Psoas muscle (tissue), 8 donors: ENCODE measurements around the gene ARL8A. TPM values are rescaled to one million over a fixed set of nuclear protein-coding genes. Genes with fewer than 3 reads are reported as not detected.

Source experiments
- ATAC-seq, 4 donors: fragments of 200-7000 bp; cut with Tn5 transposase; one replicate each; pipeline ENCODE4 v1.9.1; 2020; ENCODE audit warnings: moderate library complexity in 3 of 4, mild to moderate bottlenecking in 2 of 4
- DNase-seq, 2 donors: peaks; one replicate each; pipeline ENCODE4 v3.0.0-alpha.2; 2020
- H3K27ac ChIP-seq: fragments of 200-600 bp; one replicate; pipeline ENCODE4 v1.8.0; 2022
- H3K27me3 ChIP-seq, 3 donors: fragments of 200-600 bp in 1 of 3; one replicate each; pipeline versions ENCODE4 v1.6.1 to v1.8.0; 2013 to 2022; ENCODE audit warnings: low read length in 2 of 3, mild to moderate bottlenecking in 2 of 3, moderate library complexity in 1 of 3; ENCODE audit not compliant: insufficient read depth in 3 of 3
- H3K36me3 ChIP-seq, 2 donors: fragments of 200-600 bp in 1 of 2; one replicate each; pipeline versions ENCODE4 v1.6.1 to v1.8.0; 2013 to 2022; ENCODE audit warnings: low read depth in 1 of 2, mild to moderate bottlenecking in 1 of 2, moderate library complexity in 1 of 2; ENCODE audit not compliant: insufficient read depth in 1 of 2
- H3K4me1 ChIP-seq: fragments of 200-600 bp; one replicate; pipeline ENCODE4 v1.8.0; 2022
- H3K4me3 ChIP-seq: fragments of 200-600 bp; one replicate; pipeline ENCODE4 v1.8.0; 2022; ENCODE audit warnings: mild to moderate bottlenecking
- H3K9me3 ChIP-seq: fragments of 200-600 bp; one replicate; pipeline ENCODE4 v1.8.0; 2022
- WGBS, 3 donors: extraction: QIAGEN DNeasy Blood & Tissue Kit; methylation state at CpG; one replicate each; pipeline versions ENCODE4 v1.1.6 to v1.1.7; 2013; 5-methylcytosine and 5-hydroxymethylcytosine counted together
- intact Hi-C, 2 donors: fragments of 100-400 bp; cut with DNase I; formaldehyde crosslinking; loops; one replicate each; pipeline versions ENCODE4 v1.11.0 to v1.14.2; 2022
- polyA plus RNA-seq, 3 donors: library from polyadenylated mRNA; stranded (reverse); fragments of 200-250 nt; gene quantifications; one replicate each; pipeline ENCODE4 v1.2.3, GENCODE V29; 2013
- total RNA-seq, 4 donors: library from RNA; stranded (reverse); fragmentation: NEBNext Ultra II Directional in 2 of 4; extraction: Animal tissue kit (Norgen Biotek cat#: 25700) in 2 of 4; gene quantifications; one replicate each; pipeline versions ENCODE4 v1.2.1 to v1.2.4, GENCODE V29; 2021 to 2023
- TF ChIP-seq, protein P1 (sequence below): fragments of 200-600 bp; IDR thresholded peaks from one replicate; pipeline ENCODE4 v1.8.0; 2022; ENCODE audit warnings: antibody characterized with exemption
- donor health status: healthy with polysubstance abuse.
- donor health status: DM: no; HTN: no; CAD: no; lungs with moderate emphysema.
- donor health status: Bipolar disorder and iron deficiency.
- donor health status: healthy.
- donor health status: DM: yes; HTN: yes; CAD: no.
- donor health status: DM: no; HTN: no; CAD: no.
- donor health status: DM: no; HTN: no; CAD: no.
- donor health status: DM: yes; HTN: yes; CAD: no.

Gene ARL8A
- total and polyA plus RNA-seq, 7 donors, result 26.6 to 70.6 (median 53.1) TPM

- no peak overlapping the region for H3K27ac ChIP-seq
Measured at GRCh38 chr1:202159534-202160371, 15.2 kb upstream of the ARL8A start.

GRCh38 chr1:202158810-202159533 is 14.4 kb upstream of the ARL8A start:
- WGBS, 3 donors, result 87 to 90% (median 88%) methylated on average over 10 of the region's 10 CpGs
- DNase-seq, result no peak
- intact Hi-C loops, result no loop called here
- no peak overlapping the region for H3K4me3 ChIP-seq
- H3K4me1 ChIP-seq, result no peaks in the 10 kb centered on the region
- peaks cover 0 to 2% (median 0%) of the 10 kb centered on the region in 3 donors for H3K27me3 ChIP-seq
- no peak for ATAC-seq
- no peaks in the 10 kb centered on the region for H3K9me3 ChIP-seq
- H3K27ac ChIP-seq, result no peak overlapping the region
- TF ChIP-seq, protein P1, sequence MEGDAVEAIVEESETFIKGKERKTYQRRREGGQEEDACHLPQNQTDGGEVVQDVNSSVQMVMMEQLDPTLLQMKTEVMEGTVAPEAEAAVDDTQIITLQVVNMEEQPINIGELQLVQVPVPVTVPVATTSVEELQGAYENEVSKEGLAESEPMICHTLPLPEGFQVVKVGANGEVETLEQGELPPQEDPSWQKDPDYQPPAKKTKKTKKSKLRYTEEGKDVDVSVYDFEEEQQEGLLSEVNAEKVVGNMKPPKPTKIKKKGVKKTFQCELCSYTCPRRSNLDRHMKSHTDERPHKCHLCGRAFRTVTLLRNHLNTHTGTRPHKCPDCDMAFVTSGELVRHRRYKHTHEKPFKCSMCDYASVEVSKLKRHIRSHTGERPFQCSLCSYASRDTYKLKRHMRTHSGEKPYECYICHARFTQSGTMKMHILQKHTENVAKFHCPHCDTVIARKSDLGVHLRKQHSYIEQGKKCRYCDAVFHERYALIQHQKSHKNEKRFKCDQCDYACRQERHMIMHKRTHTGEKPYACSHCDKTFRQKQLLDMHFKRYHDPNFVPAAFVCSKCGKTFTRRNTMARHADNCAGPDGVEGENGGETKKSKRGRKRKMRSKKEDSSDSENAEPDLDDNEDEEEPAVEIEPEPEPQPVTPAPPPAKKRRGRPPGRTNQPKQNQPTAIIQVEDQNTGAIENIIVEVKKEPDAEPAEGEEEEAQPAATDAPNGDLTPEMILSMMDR, result no peak
- no peaks in the 10 kb centered on the region for H3K36me3 ChIP-seq

More at GRCh38 chr1:202159534-202160371, 15.2 kb upstream of the ARL8A start:
- no peaks in the 10 kb centered on the region for H3K36me3 ChIP-seq
- 81 to 87% (median 86%) methylated on average over 15 to 16 of the region's 16 CpGs for WGBS, 3 donors
- TF ChIP-seq, protein P1, result no peak
- ATAC-seq, result no peak
- no peaks in the 10 kb centered on the region for H3K9me3 ChIP-seq
- DNase-seq, result no peak
- intact Hi-C loops, result no loop called here
- H3K4me3 ChIP-seq, result peak overlapping the region; percentile 11
- no peaks in the 10 kb centered on the region for H3K4me1 ChIP-seq
- peaks cover 0 to 2% (median 0%) of the 10 kb centered on the region in 3 donors for H3K27me3 ChIP-seq

- H3K27ac ChIP-seq, result no peak overlapping the region
- H3K4me3 ChIP-seq, result no peak overlapping the region
- ATAC-seq, result no peak
- H3K27me3 ChIP-seq, result peaks cover 0 to 2% (median 0%) of the 10 kb centered on the region in 3 donors
- TF ChIP-seq, protein P1, result no peak
- WGBS, 3 donors, result 91 to 96% (median 91%) methylated on average over 10 of the region's 10 CpGs
- intact Hi-C loops, result no loop called here
- no peaks in the 10 kb centered on the region for H3K9me3 ChIP-seq
- H3K36me3 ChIP-seq, result no peaks in the 10 kb centered on the region
- no peaks in the 10 kb centered on the region for H3K4me1 ChIP-seq
- no peak for DNase-seq
Measured at GRCh38 chr1:202157945-202158344, 13.4 kb upstream of the ARL8A start.

DNA sequence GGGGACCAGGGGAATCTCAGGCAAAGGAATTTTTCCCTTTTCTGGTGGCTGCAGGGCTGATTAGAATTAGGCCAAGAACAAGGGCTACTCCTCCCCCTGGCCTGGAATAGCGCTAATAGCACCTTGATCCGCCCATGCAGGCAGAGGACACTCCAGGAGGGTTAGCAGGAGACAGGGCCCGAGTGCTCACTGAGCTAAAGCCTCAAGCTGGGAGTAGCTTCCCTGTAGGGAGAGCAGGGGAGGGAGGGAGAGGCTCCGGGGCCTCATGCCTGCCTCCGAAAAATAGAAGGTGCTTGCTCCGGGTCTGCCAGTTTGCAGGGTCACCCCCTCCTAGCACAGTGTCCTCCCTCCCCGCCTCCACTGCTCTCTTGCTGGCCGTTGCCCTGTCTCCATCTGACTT is 12.1 kb upstream of the ARL8A start:
- DNase-seq (no peak), ATAC-seq (no peak)
- intact Hi-C loops, result no loop called here
- Histone ChIP-seq H3K36me3 (no peaks in the 10 kb centered on the region), H3K4me3 (no peak overlapping the region), H3K27me3 (no peaks in the 10 kb centered on the region), H3K9me3 (no peaks in the 10 kb centered on the region), H3K27ac (no peak overlapping the region), H3K4me1 (no peaks in the 10 kb centered on the region)
- 84 to 88% (median 87%) methylated on average over 8 of the region's 8 CpGs for WGBS, 3 donors
- TF ChIP-seq, protein P1, result no peak
